Stomach (tissue), 9 donors: ENCODE data around the gene TIE1. TPM values are rescaled to one million over a fixed set of nuclear protein-coding genes. Genes with fewer than 3 reads are reported as not detected.

Source experiments
- DNase-seq, 2 donors: peaks; one replicate each; pipeline versions ENCODE4 v3.0.0 to v3.0.0-alpha.2; 2013 to 2019
- H3K27ac ChIP-seq, 5 donors: fragments of 200-600 bp in 4 of 5; sonication (generic) in 4 of 5; one replicate each; pipeline ENCODE4 v1.5.1; 2013 to 2019; ENCODE audit warnings: mild to moderate bottlenecking in 1 of 5, moderate library complexity in 1 of 5
- H3K27me3 ChIP-seq, 3 donors: fragments of 200-600 bp; sonication (generic); one replicate each; pipeline ENCODE4 v1.5.1; 2017 to 2019; ENCODE audit warnings: mixed run types in 1 of 3
- H3K36me3 ChIP-seq, 4 donors: fragments of 200-600 bp; sonication (generic); 1 replicate in 3 of 4; 2 replicates in 1 of 4; pipeline ENCODE4 v1.5.1; 2016 to 2019
- H3K4me1 ChIP-seq, 4 donors: fragments of 200-600 bp; sonication (generic); one replicate each; pipeline ENCODE4 v1.5.1; 2016 to 2019
- H3K4me3 ChIP-seq, 4 donors: fragments of 200-600 bp; sonication (generic) in 3 of 4; one replicate each; pipeline ENCODE4 v1.5.1; 2016 to 2019; ENCODE audit warnings: mild to moderate bottlenecking in 1 of 4
- H3K9me3 ChIP-seq, 4 donors: fragments of 200-600 bp; sonication (generic); one replicate each; pipeline ENCODE4 v1.5.1; 2016 to 2019
- CTCF ChIP-seq, 7 experiments: fragments of 450-650 bp in 4 of 7; fragments of 200-600 bp in 3 of 7; sonication (generic) in 3 of 7; IDR thresholded peaks; one replicate each; pipeline ENCODE4 v1.5.1; 2016 to 2019; ENCODE audit warnings: antibody characterized with exemption in 7 of 7, control low read depth in 2 of 7, mild to moderate bottlenecking in 1 of 7
- EP300 ChIP-seq: sonication (generic); formaldehyde crosslinking; IDR thresholded peaks from one replicate; pipeline ENCODE4 v1.6.1; 2017; ENCODE audit warnings: antibody characterized with exemption
- POLR2A ChIP-seq, 4 donors: fragments of 450-650 bp; IDR thresholded peaks; one replicate each; pipeline ENCODE4 v1.6.1; 2016; ENCODE audit warnings: antibody characterized with exemption in 4 of 4, control low read depth in 2 of 4, mild to moderate bottlenecking in 1 of 4, moderate library complexity in 1 of 4
- POLR2AphosphoS5 ChIP-seq, 3 donors: sonication (generic); formaldehyde crosslinking; IDR thresholded peaks; one replicate each; pipeline ENCODE4 v1.6.1; 2016; ENCODE audit warnings: antibody characterized with exemption in 3 of 3
- WGBS, 5 donors: extraction: QIAGEN DNeasy Blood & Tissue Kit in 3 of 5; methylation state at CpG; one replicate each; pipeline versions ENCODE4 v1.1.5 to v1.1.7; 2013 to 2018; 5-methylcytosine and 5-hydroxymethylcytosine counted together
- intact Hi-C: fragments of 100-400 bp; cut with DNase I; formaldehyde crosslinking; loops from one replicate; pipeline ENCODE4 v1.15.1; 2023; ENCODE audit warnings: low total_unique reads
- polyA plus RNA-seq, 3 donors: library from polyadenylated mRNA; stranded (reverse); fragments of 200-250 nt; gene quantifications; one replicate each; pipeline ENCODE4 v1.2.3, GENCODE V29; 2013
- total RNA-seq, 5 donors: library from RNA; depleted of rRNA; stranded (reverse); fragments of >200 nt; gene quantifications; one replicate each; pipeline versions ENCODE4 v1.1.0 to v1.2.3, GENCODE V29; 2014 to 2016
- donor health status: healthy with polysubstance abuse.
- donor health status: Bipolar disorder and iron deficiency.
- donor health status: healthy.

Gene TIE1
- total and polyA plus RNA-seq, 8 donors, result 2.1 to 36.2 (median 13.8) TPM; not detected in 1

GRCh38 chr1:43279666-43280065, 21.1 kb upstream of the TIE1 start:
- no peaks in the 10 kb centered on the region for H3K27me3 ChIP-seq
- no peak overlapping the region for H3K4me3 ChIP-seq
- H3K4me1 ChIP-seq, result peaks cover 10 to 47% (median 21%) of the 10 kb centered on the region in 4 donors
- no peak for DNase-seq
- peaks cover 0 to 4% (median 0%) of the 10 kb centered on the region in 4 donors for H3K36me3 ChIP-seq
- no peaks in the 10 kb centered on the region for H3K9me3 ChIP-seq
- TF ChIP-seq POLR2A (IDR thresholded peaks at IDR 0.05) (no peak), EP300 (no peak), CTCF (IDR thresholded peaks at IDR 0.05) (no peak), POLR2AphosphoS5 (IDR thresholded peaks at IDR 0.05) (no peak)
- no peak overlapping the region for H3K27ac ChIP-seq
- intact Hi-C loops, result no loop called here
- WGBS, 5 donors, result 92 to 97% (median 93%) methylated on average over 5 to 6 of the region's 6 CpGs

- Histone ChIP-seq H3K4me1 (peaks cover 10 to 43% (median 19%) of the 10 kb centered on the region in 4 donors), H3K4me3 (no peak overlapping the region), H3K27me3 (peaks cover 0 to 4% (median 0%) of the 10 kb centered on the region in 3 donors), H3K9me3 (no peaks in the 10 kb centered on the region), H3K27ac (no peak overlapping the region), H3K36me3 (peaks cover 0 to 4% (median 0%) of the 10 kb centered on the region in 4 donors)
- DNase-seq, result no peak
- TF ChIP-seq POLR2A (IDR thresholded peaks at IDR 0.05) (no peak), CTCF (IDR thresholded peaks at IDR 0.05) (no peak), EP300 (no peak), POLR2AphosphoS5 (IDR thresholded peaks at IDR 0.05) (no peak)
- 55 to 69% (median 66%) methylated on average over 2 of the region's 2 CpGs for WGBS, 5 donors
- intact Hi-C loops, result no loop called here
Measured at GRCh38 chr1:43280692-43281091, 20.1 kb upstream of the TIE1 start.

GRCh38 chr1:43282220-43283195, 18.3 kb upstream of the TIE1 start:
- peaks cover 0 to 4% (median 0%) of the 10 kb centered on the region in 3 donors for H3K27me3 ChIP-seq
- no peak overlapping the region for H3K4me3 ChIP-seq
- peaks cover 0 to 4% (median 0%) of the 10 kb centered on the region in 4 donors for H3K36me3 ChIP-seq
- 75 to 82% (median 78%) methylated on average over 8 to 15 of the region's 15 CpGs for WGBS, 5 donors
- intact Hi-C loops, result no loop called here
- H3K4me1 ChIP-seq, result peaks cover 5 to 34% (median 19%) of the 10 kb centered on the region in 4 donors
- peak overlapping the region in 1 of 5 donors; percentile 14 for H3K27ac ChIP-seq
- no peak for DNase-seq
- no peaks in the 10 kb centered on the region for H3K9me3 ChIP-seq
- TF ChIP-seq POLR2A (IDR thresholded peaks at IDR 0.05), result no peak
- TF ChIP-seq POLR2AphosphoS5 (IDR thresholded peaks at IDR 0.05), result no peak
- TF ChIP-seq EP300, result no peak
- TF ChIP-seq CTCF (IDR thresholded peaks at IDR 0.05), result no peak

GRCh38 chr1:43284065-43284464, 16.7 kb upstream of the TIE1 start:
- no peaks in the 10 kb centered on the region for H3K9me3 ChIP-seq
- peak overlapping the region in 3 of 4 donors; percentile 31 to 51 (median 48) for H3K4me3 ChIP-seq
- peaks cover 5 to 39% (median 21%) of the 10 kb centered on the region in 4 donors for H3K4me1 ChIP-seq
- H3K36me3 ChIP-seq, result peaks cover 0 to 4% (median 0%) of the 10 kb centered on the region in 4 donors
- WGBS, 5 donors, result 43 to 74% (median 68%) methylated on average over 3 of the region's 3 CpGs
- peak overlapping the region; percentile 59 to 88 (median 84) for H3K27ac ChIP-seq
- DNase-seq, result no peak
- intact Hi-C loops, result no loop called here
- no peak for TF ChIP-seq POLR2A (IDR thresholded peaks at IDR 0.05)
- TF ChIP-seq CTCF (IDR thresholded peaks at IDR 0.05), result no peak
- TF ChIP-seq POLR2AphosphoS5 (IDR thresholded peaks at IDR 0.05), result no peak
- TF ChIP-seq EP300, result no peak
- H3K27me3 ChIP-seq, result peaks cover 0 to 4% (median 0%) of the 10 kb centered on the region in 3 donors
